GM20000 (cell line): ENCODE measurements around the gene TBC1D7.
A peak's percentile ranks its signal among the peaks of the same experiment; 100 is the strongest.

Source experiments
- DNase-seq: peaks from one replicate; pipeline ENCODE4 v3.0.0; 2012; ENCODE audit warnings: low spot score
- TF ChIP-seq, protein P1 (sequence below): IDR thresholded peaks from 2 replicates; pipeline ENCODE4 v1.5.1; 2012; ENCODE audit warnings: mild to moderate bottlenecking, control low read depth; ENCODE audit errors: extremely low read depth, missing control alignments

TBC1D7 gene

DNA sequence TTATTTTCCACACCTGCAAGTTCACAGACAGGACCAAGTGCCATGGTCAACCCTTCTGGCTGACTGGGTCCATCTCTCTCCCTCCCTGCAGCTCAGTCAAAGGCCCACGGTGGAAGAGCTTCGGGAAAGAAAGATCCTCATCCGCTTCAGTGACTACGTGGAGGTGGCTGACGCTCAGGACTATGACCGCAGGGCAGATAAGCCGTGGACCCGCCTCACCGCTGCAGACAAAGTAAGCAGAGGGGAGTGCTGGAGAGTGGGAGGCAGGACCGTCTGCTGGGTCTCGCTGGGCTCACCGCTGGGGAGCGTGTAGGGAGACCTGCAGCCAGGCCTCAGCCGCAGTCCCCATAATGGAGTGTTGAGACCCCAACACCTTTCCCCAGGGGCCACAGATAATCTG, 45.0 kb downstream of the TBC1D7 start:
- TF ChIP-seq, protein P1, sequence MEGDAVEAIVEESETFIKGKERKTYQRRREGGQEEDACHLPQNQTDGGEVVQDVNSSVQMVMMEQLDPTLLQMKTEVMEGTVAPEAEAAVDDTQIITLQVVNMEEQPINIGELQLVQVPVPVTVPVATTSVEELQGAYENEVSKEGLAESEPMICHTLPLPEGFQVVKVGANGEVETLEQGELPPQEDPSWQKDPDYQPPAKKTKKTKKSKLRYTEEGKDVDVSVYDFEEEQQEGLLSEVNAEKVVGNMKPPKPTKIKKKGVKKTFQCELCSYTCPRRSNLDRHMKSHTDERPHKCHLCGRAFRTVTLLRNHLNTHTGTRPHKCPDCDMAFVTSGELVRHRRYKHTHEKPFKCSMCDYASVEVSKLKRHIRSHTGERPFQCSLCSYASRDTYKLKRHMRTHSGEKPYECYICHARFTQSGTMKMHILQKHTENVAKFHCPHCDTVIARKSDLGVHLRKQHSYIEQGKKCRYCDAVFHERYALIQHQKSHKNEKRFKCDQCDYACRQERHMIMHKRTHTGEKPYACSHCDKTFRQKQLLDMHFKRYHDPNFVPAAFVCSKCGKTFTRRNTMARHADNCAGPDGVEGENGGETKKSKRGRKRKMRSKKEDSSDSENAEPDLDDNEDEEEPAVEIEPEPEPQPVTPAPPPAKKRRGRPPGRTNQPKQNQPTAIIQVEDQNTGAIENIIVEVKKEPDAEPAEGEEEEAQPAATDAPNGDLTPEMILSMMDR = no peak
- DNase-seq = no peak

DNA sequence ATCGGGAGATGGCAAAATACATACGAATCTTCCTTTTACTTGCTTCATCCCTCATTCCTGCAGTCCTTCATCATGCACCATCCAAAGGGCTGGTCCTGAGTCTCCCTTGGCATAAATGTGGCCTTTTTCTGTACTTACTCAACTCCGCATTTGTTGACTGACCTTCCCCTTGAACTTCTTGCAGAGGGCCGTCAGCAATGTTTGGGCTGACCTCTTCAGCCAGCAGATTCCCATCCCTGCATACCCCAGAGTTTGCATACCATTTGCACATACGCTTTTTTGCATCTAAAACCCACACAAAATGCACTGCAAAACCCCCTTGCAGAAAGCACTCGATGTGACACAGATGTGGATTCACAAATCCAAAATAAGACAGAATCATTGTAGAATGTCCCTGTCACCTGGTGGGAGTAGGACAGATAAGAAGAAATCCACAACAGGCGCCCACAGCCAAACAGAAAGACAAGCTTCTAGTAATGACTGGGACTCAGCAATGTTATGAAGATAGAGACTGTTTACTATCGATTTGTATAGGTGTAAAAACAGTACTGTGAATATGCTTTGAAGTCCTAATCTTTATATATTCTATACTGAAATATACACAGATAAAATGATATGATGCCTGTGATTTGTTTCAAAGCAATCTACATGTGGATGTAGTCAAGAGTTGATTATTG, 45.8 kb downstream of the TBC1D7 start:
- no peak for DNase-seq
- TF ChIP-seq, protein P1 = no peak

DNA sequence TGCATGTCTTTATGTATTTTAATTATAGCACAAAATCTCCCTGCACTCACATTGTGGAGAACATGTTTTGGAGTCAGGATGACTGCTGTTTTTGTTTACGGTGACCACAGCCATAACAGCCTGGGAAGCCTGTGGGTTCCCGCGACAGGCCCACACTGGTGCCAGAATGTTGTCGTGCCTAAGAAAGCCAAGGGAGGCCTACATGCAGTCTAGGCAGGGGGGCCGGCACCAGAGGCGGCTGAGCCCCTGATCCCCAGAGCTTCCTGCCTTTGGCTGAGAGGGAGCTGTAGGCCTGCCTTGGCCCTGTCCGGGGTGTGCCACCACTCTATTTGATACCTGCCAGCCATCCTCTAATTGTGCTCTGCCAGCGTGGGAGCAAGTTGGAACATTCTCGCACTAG, 46.7 kb downstream of the TBC1D7 start:
- DNase-seq = no peak
- TF ChIP-seq, protein P1 = no peak

DNA sequence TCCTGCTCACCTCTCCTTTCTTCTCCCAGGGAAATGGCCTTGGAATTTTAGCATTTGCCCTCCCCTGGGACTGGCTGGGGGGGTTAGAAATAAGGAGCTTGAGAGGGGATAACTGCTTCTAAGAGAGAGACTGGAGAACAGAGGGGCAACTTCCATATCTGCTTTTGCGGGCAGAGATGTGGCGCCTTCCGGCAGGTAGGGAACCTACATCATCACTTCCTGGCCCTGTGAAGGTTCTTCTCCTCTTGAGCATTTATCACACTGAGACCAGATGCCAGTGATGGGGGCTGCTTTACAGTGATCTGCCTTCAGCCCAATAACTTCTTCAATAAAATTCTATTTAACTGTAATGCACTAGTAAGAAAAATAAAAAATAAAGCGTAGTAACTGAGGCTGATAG, 48.1 kb downstream of the TBC1D7 start:
- TF ChIP-seq, protein P1 = no peak
- no peak for DNase-seq

DNA sequence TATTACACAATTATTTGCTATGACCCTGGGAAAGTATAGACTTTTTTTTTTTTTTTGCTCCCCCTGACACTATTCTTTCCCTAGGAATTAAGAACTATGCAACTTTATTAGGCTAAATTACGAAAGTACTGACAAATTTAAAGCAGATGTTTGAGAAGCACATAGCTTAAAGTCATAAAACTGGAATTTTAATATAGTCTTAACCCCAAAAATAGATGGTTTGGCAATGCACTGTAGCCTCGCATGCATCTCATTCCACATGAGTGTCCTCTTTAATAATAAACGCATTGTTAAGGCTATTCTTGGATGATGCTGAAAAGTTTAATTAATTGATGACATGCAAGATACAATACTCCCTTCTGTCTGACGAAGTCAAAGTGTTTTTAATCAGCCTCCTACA, 49.3 kb downstream of the TBC1D7 start:
- no peak for DNase-seq
- TF ChIP-seq, protein P1 = no peak

DNA sequence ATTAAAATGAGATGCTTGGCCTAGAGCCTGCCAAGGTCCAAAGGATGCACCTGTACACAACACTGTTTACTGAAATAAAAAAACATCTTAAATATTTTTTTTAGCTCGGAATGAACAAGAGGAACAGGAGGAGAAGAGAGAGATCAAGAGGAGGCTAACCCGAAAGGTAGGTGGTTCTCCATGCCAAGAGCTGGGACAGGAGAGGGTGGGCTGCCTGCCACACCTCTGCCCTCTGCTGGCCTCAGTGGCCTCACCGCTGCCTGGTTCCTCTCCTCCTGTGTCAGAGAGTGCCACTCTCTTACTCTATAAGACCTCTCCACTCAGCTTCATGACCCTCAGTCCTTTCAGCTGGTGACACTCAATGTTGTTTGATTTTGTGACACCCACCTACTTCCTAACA, 50.2 kb downstream of the TBC1D7 start:
- TF ChIP-seq, protein P1 = peak; percentile 45
- DNase-seq = no peak

DNA sequence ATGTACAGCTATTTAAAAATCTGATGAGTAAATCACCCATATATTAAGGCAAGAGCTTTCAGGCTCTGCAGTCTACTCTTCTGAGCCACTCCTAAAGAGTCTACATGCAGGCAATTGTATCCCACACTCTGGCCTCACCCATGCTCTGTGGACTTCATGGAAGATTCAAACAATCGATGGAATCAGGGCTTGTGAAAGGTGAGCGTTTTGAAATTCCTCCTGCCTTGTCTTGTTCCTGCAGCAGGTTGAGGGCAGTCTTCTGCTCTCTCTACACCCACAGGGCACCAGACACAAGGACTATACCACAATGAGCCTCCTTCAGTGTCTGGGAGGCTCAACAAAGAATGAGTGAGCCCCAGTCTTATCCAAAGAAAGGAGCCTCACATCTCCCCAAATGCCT, 51.1 kb downstream of the TBC1D7 start:
- TF ChIP-seq, protein P1 = no peak
- no peak for DNase-seq
